ENCODE data around the gene OXNAD1.
"Not testable (repeated sequence)": the region's sequence is repeated elsewhere in the genome, so short reads cannot be mapped to it uniquely, and the experiment has no call there.

Gene OXNAD1

GRCh38 chr3:16304061-16305010 is 39.3 kb downstream of the OXNAD1 start:
- DNase-seq: no peak

DNA sequence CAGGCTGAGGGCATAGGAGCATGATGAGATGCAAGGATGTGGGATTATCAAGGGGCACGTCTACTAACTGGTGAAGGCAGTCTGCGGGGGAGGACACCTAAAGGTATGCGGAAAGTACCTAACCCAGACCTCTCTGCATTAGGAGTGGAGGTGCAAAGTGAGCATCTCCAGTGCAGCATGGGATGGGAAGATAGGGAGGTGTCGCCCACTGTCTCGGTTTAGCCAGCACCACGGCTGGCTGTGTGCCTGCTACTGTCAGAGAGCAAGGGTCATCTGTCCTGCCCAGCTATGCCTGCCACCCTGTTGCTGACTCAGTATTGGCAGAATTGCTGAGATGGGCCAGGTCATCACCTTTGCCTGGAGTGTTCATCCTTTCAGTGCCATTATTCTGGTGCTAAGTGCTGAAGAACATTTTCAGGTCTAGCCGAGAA is 40.1 kb downstream of the OXNAD1 start:
- no peak for DNase-seq

DNA sequence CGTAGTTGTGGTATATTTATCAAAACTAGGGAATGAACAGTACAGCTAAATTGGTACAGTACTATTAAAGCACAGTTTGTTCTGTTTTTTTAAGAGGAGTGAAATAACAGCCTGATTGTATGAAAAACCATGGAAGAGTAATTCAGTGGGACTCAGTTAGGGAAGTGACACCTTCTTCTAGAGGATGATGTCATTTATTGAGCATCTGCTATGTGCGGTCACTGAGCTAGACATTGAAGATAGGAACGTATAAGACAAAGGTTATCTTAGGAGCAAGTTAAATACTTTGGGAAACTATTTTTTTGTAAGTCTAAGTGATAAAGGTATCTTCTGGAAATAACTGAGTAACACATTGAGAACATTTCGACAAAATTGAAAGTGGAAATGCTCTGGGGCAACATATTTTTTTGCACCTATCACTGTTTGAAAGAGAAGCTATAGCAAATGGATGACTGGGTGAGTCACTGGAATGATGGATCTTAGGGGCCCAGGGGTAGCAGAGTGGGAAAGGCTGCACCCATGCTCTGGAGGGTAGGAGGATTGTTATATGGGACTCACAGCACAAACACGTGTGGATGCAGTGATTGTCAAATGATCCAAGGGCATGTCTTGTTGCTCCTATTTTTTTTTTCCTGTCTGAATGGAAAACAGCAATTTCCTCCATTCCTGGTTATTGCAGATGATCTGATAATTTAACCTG is 43.0 kb downstream of the OXNAD1 start:
- DNase-seq: no peak

- DNase-seq: no peak
Measured at GRCh38 chr3:16308727-16309126, 43.7 kb downstream of the OXNAD1 start.

- DNase-seq: no peak
Measured at GRCh38 chr3:16309558-16309957, 44.5 kb downstream of the OXNAD1 start.

- not testable (repeated sequence) for DNase-seq
Measured at GRCh38 chr3:16310486-16310885, 45.5 kb downstream of the OXNAD1 start.

- DNase-seq: no peak
Measured at GRCh38 chr3:16311960-16312451, 47.0 kb downstream of the OXNAD1 start.

DNA sequence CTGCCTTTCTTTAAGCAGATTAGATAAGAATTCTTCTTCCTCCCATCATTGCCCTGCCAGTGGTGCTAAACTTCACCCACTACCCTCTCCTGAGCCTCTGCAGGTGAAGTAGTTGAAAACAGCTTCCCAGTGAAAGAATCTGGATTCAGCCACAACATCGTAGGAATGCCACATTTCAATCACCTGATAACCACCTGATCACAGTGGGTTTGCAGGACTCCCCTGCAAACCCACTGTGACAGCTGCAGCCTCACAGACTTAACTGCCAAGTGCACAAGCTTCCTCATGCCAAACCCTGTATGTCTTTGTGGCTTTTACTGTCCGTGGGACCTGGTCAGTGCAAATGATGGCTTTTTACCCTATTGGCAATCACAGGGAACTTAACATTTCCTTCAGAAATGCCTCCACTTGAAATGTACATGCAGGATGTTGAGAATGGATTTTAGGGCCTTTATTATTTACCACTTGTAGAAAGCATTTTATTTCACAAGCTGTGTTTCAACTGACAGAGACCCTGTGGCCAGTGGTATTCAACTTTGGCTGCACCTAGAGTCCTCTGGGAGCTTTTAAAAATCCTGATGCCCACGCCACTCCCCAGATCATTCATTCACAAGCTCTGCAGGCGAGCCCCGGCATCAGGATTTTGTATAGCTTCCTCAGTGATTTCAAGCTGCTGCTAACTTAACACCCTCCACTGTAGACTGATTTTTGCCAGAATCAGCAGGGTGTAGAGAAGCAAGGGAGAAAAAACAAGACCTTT is 49.1 kb downstream of the OXNAD1 start:
- no peak for DNase-seq

DNA sequence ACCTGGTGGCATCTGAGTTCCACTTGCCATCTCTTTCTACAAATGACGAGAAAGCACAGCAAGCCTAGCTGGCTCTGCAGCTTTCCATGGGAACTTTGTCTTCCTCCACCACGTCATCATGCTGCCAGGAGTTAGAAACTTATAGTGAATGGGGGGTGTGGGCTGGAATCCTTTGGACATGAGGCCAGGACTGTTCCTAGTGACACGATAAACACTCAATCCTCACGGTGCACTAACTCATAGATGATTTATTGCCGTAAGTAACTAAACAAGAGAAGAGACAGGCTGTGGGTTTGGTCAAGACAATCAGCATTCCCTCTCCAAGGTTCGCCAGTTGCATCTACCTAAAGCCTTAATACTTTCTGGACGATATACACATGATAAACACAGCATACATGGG is 50.6 kb downstream of the OXNAD1 start:
- DNase-seq: no peak

DNA sequence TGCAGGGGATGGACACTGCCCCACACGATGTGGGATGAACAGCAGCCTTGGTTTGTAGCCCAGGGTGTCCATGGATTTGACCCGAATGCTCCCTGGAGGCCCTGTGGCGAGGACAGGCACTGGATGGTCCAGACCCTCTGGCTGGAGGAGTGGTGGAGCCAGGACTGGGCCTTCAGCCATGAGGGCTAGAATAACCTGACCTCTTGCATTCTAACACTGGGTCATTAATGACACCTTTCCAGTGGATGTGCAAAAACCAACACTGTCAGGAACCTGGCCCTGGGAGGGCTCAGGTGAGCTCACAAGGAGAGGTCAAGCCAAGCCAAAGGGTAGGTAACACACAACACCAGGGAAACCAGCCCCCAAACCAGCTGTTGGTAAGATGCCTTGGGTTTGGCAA is 51.4 kb downstream of the OXNAD1 start:
- DNase-seq: no peak

- DNase-seq: no peak
Measured at GRCh38 chr3:16316847-16317560, 52.0 kb downstream of the OXNAD1 start.

DNA sequence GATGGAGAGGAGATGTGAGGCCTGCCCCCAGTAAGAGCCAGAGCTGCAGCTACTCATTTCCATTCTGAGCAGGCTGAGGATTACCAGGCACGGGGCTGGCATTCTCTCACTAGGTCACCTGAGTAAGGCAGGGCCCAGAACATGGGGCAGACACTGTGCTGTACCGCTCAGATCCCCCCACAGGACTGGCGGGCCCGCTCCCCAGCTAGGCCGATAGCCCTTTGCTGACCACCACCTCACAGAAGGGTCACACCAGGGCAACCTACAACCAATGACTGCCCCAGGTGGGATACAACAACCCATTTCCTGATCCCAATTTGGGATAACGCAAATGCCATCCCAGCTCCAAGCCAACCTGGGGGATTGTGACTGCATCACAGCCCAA is 52.5 kb downstream of the OXNAD1 start:
- DNase-seq: no peak

GRCh38 chr3:16318176-16318575 is 53.2 kb downstream of the OXNAD1 start:
- DNase-seq: no peak

DNA sequence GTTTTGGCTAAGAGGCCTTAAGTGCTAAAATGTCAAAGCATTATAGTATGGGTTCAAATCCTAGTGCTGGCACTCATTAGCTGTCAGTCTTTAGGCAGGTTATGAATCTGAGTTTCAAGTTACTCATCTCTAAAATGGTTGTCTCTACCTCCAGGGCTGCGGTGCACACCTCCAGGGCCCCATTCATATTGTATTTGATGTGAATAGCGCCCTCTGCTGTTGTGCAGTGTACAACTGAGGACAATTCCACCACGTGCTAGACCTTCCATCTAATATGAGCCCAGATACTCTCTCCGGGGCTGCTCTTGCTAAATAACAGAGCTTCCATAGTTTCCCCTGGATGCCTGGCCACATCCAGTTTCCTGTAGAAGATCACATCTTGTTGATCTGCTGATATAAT is 54.3 kb downstream of the OXNAD1 start:
- DNase-seq: no peak

GRCh38 chr3:16319723-16320122 is 54.7 kb downstream of the OXNAD1 start:
- DNase-seq: no peak

GRCh38 chr3:16320711-16321110 is 55.7 kb downstream of the OXNAD1 start:
- DNase-seq: no peak

DNA sequence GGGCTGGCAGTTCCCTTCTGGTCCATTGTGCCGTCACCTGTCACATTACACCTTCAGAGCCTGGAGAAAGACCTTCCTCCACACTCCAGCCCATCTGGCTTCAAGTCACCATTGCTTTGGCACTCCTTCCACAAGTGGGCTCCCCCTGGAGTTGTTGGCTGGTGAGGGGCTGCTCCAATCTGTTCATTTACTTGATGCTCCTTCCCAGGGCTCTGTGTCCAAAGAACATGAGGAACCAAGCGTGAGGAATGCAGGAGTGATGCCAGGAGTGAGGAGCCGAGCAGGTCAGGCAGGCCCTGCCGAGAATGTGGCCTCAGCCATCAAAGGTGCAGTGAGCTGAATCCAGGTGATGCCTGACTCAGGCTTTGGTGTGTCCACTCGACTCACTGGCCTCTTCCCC is 57.2 kb downstream of the OXNAD1 start:
- DNase-seq: no peak

- no peak for DNase-seq
Measured at GRCh38 chr3:16323737-16324136, 58.7 kb downstream of the OXNAD1 start.

DNA sequence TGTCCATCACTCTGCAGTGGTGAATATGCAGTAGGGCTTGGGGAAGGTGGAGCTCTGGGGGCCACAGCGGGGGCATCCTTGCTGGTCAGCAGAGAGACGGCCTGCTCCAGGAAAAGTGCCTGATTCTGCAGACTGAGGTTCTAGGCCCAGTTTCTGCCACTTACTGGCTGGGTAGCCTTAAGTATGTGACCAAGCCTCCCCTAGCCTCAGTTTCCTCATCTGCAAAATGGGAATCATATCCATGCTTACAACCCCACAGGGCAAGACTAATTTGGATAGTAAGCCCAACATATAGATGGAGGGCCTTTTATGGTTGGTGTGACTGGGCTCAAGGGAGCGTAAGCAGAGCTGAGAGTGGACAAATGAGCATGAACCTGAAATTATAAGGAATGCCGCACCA is 60.8 kb downstream of the OXNAD1 start:
- no peak for DNase-seq

GRCh38 chr3:16326724-16327349 is 61.8 kb downstream of the OXNAD1 start:
- DNase-seq: no peak

DNA sequence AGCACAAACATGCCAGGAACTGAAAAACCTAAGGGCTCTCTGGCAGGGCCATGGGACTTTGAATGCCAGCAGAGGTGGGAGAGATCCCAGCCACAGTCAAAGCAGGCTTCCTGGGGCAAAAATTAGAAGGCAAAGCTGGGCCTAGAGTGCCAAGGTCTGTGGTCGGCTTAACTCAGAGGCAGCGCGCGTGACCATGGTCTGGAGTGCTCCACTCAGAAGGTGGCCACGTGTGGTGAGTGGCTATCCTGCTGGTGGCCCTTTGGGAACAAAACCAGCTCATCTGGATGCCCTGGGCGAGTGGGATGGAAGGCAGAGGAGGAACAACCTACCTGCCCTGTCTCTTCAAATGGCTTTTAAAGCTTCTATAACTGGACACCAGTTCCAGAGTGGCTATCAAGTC is 63.1 kb downstream of the OXNAD1 start:
- no peak for DNase-seq
